Astrocyte (in vitro differentiated cells and primary cell): ENCODE measurements around the gene RTTN. TPM values are rescaled to one million over a fixed set of nuclear protein-coding genes. Genes with fewer than 3 reads are reported as not detected.

ENCODE experiments used
- DNase-seq: peaks from one replicate; pipeline ENCODE4 v3.0.0-alpha.2; 2010; ENCODE audit warnings: low read depth
- FAIRE-seq: peaks from 2 replicates; lab custom pipeline; 2011; peaks lifted over from hg19 to GRCh38; lab: Jason Lieb, UNC
- H2AFZ ChIP-seq: 2 replicates; pipeline ENCODE4 v1.6.0; 2012; ENCODE audit warnings: low read depth, low read length, inconsistent platforms
- H3K27ac ChIP-seq: 2 replicates; pipeline ENCODE4 v1.5.1; 2011; ENCODE audit warnings: low read depth, low read length, inconsistent platforms
- H3K27me3 ChIP-seq: 2 replicates; pipeline ENCODE4 v1.6.0; 2011; ENCODE audit warnings: low read length, inconsistent platforms; ENCODE audit not compliant: insufficient read depth
- H3K36me3 ChIP-seq: 2 replicates; pipeline ENCODE4 v1.5.1; 2011; ENCODE audit warnings: low read length, inconsistent platforms; ENCODE audit not compliant: insufficient read depth
- H3K4me1 ChIP-seq: 2 replicates; pipeline ENCODE4 v1.5.1; 2011; ENCODE audit warnings: low read length, inconsistent platforms; ENCODE audit not compliant: insufficient read depth
- H3K4me2 ChIP-seq: 2 replicates; pipeline ENCODE4 v1.6.0; 2012; ENCODE audit warnings: low read length, inconsistent platforms
- H3K4me3 ChIP-seq: 2 replicates; pipeline ENCODE4 v1.5.1; 2011; ENCODE audit warnings: low read depth, mild to moderate bottlenecking, low read length, inconsistent platforms; ENCODE audit not compliant: insufficient read depth
- H3K79me2 ChIP-seq: 2 replicates; pipeline ENCODE4 v1.6.0; 2012; ENCODE audit warnings: mild to moderate bottlenecking, low read length, inconsistent platforms; ENCODE audit not compliant: insufficient read depth
- H3K9ac ChIP-seq: 2 replicates; pipeline ENCODE4 v1.6.0; 2012; ENCODE audit warnings: mild to moderate bottlenecking, low read length, inconsistent platforms
- H3K9me3 ChIP-seq: 2 replicates; pipeline ENCODE4 v1.5.1; 2012; ENCODE audit warnings: low read depth, mild to moderate bottlenecking, low read length, inconsistent platforms; ENCODE audit not compliant: insufficient read depth
- H4K20me1 ChIP-seq: 2 replicates; pipeline ENCODE4 v1.6.0; 2012; ENCODE audit warnings: low read length, inconsistent platforms; ENCODE audit not compliant: insufficient read depth
- H3K27ac Mint-ChIP-seq: one replicate; pipeline ENCODE4 v1.8.0; 2021; ENCODE audit warnings: mild to moderate bottlenecking, mixed read lengths; ENCODE audit not compliant: unreplicated experiment
- H3K27me3 Mint-ChIP-seq: one replicate; pipeline ENCODE4 v1.8.0; 2021; ENCODE audit warnings: low read depth, mixed read lengths; ENCODE audit not compliant: unreplicated experiment
- H3K36me3 Mint-ChIP-seq: one replicate; pipeline ENCODE4 v1.8.0; 2021; ENCODE audit warnings: low read depth, mixed read lengths; ENCODE audit not compliant: unreplicated experiment
- H3K4me1 Mint-ChIP-seq: one replicate; pipeline ENCODE4 v1.8.0; 2021; ENCODE audit warnings: low read depth, mixed read lengths; ENCODE audit not compliant: unreplicated experiment
- H3K4me3 Mint-ChIP-seq: one replicate; pipeline ENCODE4 v1.8.0; 2021; ENCODE audit warnings: mild to moderate bottlenecking, moderate library complexity, mixed read lengths; ENCODE audit not compliant: unreplicated experiment
- H3K9me3 Mint-ChIP-seq: one replicate; pipeline ENCODE4 v1.8.0; 2021; ENCODE audit warnings: mild to moderate bottlenecking, mixed read lengths; ENCODE audit not compliant: unreplicated experiment
- EZH2 ChIP-seq: IDR thresholded peaks from 2 replicates; pipeline ENCODE4 v1.6.1; 2012; ENCODE audit warnings: mild to moderate bottlenecking, low read length, inconsistent platforms; ENCODE audit not compliant: insufficient read depth
- total RNA-seq: library from RNA; stranded (reverse); gene quantifications from 2 replicates; pipeline ENCODE4 v1.2.1, GENCODE V29; 2021
- TF ChIP-seq, protein P1 (sequence below): IDR thresholded peaks from 2 replicates; pipeline ENCODE4 v1.5.1; 2011; ENCODE audit warnings: low read depth, mild to moderate bottlenecking, inconsistent platforms, low read length, moderate library complexity; ENCODE audit not compliant: insufficient read depth

RTTN gene
- total RNA-seq, 1 donor from 2014 or later: 6.3 TPM

DNA sequence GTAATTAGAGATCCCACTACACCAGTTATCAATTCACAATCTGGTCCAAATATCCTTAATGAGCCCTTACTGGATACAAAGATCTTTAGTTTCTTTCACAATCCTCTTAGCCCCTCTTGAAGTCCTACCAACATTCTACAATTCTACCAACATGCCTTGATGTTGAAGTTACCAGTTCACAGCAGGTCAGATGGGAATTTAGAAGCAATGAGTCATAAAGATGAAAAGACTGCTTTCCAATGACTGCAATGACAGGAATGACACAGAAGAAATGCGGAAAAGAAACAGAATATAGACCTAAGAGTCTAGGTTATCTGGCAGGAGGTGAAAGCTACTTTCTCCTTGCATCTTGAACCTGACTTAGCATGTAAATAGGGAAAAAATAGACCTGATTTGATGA lies 24.5 kb downstream of the RTTN start:
- peak overlapping the region; percentile 66 for H3K4me2 ChIP-seq
- H3K79me2 ChIP-seq: no peaks in the 10 kb centered on the region
- H3K4me1 ChIP-seq: peaks cover 17% of the 10 kb centered on the region
- H3K27ac Mint-ChIP-seq: peak overlapping the region; percentile 85
- H3K9me3 ChIP-seq: no peaks in the 10 kb centered on the region
- peaks cover 3% of the 10 kb centered on the region for H3K36me3 ChIP-seq
- no peaks in the 10 kb centered on the region for H3K9me3 Mint-ChIP-seq
- no peak overlapping the region for H3K4me3 Mint-ChIP-seq
- H3K4me3 ChIP-seq: no peak overlapping the region
- H3K27me3 ChIP-seq: no peaks in the 10 kb centered on the region
- FAIRE-seq: peak; percentile 89
- no peaks in the 10 kb centered on the region for H3K27me3 Mint-ChIP-seq
- no peak for TF ChIP-seq EZH2
- TF ChIP-seq, protein P1, sequence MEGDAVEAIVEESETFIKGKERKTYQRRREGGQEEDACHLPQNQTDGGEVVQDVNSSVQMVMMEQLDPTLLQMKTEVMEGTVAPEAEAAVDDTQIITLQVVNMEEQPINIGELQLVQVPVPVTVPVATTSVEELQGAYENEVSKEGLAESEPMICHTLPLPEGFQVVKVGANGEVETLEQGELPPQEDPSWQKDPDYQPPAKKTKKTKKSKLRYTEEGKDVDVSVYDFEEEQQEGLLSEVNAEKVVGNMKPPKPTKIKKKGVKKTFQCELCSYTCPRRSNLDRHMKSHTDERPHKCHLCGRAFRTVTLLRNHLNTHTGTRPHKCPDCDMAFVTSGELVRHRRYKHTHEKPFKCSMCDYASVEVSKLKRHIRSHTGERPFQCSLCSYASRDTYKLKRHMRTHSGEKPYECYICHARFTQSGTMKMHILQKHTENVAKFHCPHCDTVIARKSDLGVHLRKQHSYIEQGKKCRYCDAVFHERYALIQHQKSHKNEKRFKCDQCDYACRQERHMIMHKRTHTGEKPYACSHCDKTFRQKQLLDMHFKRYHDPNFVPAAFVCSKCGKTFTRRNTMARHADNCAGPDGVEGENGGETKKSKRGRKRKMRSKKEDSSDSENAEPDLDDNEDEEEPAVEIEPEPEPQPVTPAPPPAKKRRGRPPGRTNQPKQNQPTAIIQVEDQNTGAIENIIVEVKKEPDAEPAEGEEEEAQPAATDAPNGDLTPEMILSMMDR: no peak
- DNase-seq: peak; percentile 92
- H3K4me1 Mint-ChIP-seq: peaks cover 11% of the 10 kb centered on the region
- no peaks in the 10 kb centered on the region for H3K36me3 Mint-ChIP-seq
- peak overlapping the region; percentile 46 for H3K27ac ChIP-seq
- H3K9ac ChIP-seq: no peak overlapping the region
- no peaks in the 10 kb centered on the region for H4K20me1 ChIP-seq
- no peak overlapping the region for H2AFZ ChIP-seq

DNA sequence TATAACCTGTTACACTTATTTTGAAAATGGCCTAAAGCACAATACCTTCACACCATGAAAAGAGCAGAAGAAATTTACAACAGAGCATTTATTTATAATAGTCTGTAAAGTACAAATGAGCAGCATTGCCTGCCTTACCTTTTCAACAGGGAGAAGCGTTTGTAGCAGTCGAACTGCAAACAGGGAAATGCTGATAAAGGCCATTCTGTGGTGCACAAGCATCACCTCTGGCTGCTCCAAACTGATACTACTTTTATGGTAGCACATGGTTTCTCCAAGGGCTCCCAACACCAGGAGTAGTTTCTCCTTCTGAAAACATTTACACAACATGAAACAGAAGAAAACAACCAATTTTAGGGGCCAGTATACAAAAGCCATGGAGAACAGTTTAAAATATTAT lies 28.9 kb downstream of the RTTN start:
- no peaks in the 10 kb centered on the region for H4K20me1 ChIP-seq
- H3K4me1 ChIP-seq: peaks cover 8% of the 10 kb centered on the region
- H3K79me2 ChIP-seq: no peaks in the 10 kb centered on the region
- peaks cover 3% of the 10 kb centered on the region for H3K36me3 ChIP-seq
- TF ChIP-seq, protein P1: no peak
- no peak for TF ChIP-seq EZH2
- H3K27ac Mint-ChIP-seq: no peak overlapping the region
- no peaks in the 10 kb centered on the region for H3K9me3 Mint-ChIP-seq
- no peaks in the 10 kb centered on the region for H3K27me3 ChIP-seq
- DNase-seq: no peak
- no peak overlapping the region for H3K4me3 Mint-ChIP-seq
- no peaks in the 10 kb centered on the region for H3K36me3 Mint-ChIP-seq
- FAIRE-seq: no peak
- H3K4me3 ChIP-seq: no peak overlapping the region
- no peak overlapping the region for H3K4me2 ChIP-seq
- H3K27me3 Mint-ChIP-seq: no peaks in the 10 kb centered on the region
- H3K27ac ChIP-seq: no peak overlapping the region
- peaks cover 9% of the 10 kb centered on the region for H3K4me1 Mint-ChIP-seq
- H2AFZ ChIP-seq: no peak overlapping the region
- no peaks in the 10 kb centered on the region for H3K9me3 ChIP-seq
- no peak overlapping the region for H3K9ac ChIP-seq

DNA sequence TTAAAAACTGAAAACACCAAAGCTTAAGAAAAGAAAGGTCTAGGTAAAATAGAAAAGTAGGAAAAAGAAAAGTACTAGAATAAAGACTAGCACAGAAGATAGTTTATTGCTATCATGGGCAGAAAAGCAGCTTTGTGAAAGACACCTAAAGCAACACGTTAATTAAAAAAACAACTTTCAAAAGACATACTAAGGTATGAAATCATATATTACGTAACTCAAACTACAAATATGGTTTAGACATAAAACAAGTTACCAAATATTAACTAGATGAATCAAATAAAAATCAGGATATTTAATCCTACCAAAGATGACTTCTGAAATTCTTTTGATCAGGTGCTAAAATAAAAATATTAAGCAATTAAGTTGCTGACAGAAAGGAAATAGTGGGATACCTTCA lies 30.3 kb downstream of the RTTN start:
- Histone ChIP-seq H3K79me2 (no peaks in the 10 kb centered on the region), H3K27me3 (no peaks in the 10 kb centered on the region), H2AFZ (no peak overlapping the region), H4K20me1 (no peaks in the 10 kb centered on the region), H3K27ac (no peak overlapping the region), H3K36me3 (peaks cover 3% of the 10 kb centered on the region), H3K4me1 (no peaks in the 10 kb centered on the region), H3K9ac (no peak overlapping the region), H3K9me3 (no peaks in the 10 kb centered on the region), H3K4me3 (no peak overlapping the region), H3K4me2 (no peak overlapping the region)
- Mint-ChIP-seq H3K27ac (no peak overlapping the region), H3K4me3 (no peak overlapping the region), H3K4me1 (no peaks in the 10 kb centered on the region), H3K27me3 (no peaks in the 10 kb centered on the region), H3K9me3 (no peaks in the 10 kb centered on the region), H3K36me3 (no peaks in the 10 kb centered on the region)
- DNase-seq (no peak), FAIRE-seq (no peak)
- TF ChIP-seq, protein P1: no peak
- no peak for TF ChIP-seq EZH2
